Smooth muscle cell of the brain vasculature (primary cell): ENCODE data around the gene LRRN1.
"Not testable (repeated sequence)": the region's sequence is repeated elsewhere in the genome, so short reads cannot be mapped to it uniquely, and the experiment has no call there.

Experiments used
- DNase-seq: peaks from one replicate; pipeline ENCODE4 v3.0.0-alpha.2; 2012; ENCODE audit warnings: low read depth, low spot score

The LRRN1 gene

GRCh38 chr3:3813013-3813412, 13.8 kb downstream of the LRRN1 start:
- DNase-seq: no peak

GRCh38 chr3:3815206-3815605, 16.0 kb downstream of the LRRN1 start:
- no peak for DNase-seq

- DNase-seq: no peak
These were observed 16.8 kb downstream of the LRRN1 start for GRCh38 chr3:3816034-3816433.

GRCh38 chr3:3817865-3818264, 18.6 kb downstream of the LRRN1 start:
- DNase-seq: no peak

- no peak for DNase-seq
These were observed 22.5 kb downstream of the LRRN1 start for GRCh38 chr3:3821777-3822176.

- DNase-seq: no peak
These were observed 25.8 kb downstream of the LRRN1 start for GRCh38 chr3:3825035-3825434.

GRCh38 chr3:3826521-3826920, 27.3 kb downstream of the LRRN1 start:
- no peak for DNase-seq

GRCh38 chr3:3827111-3827510, 27.9 kb downstream of the LRRN1 start:
- no peak for DNase-seq

- DNase-seq: not testable (repeated sequence)
These were observed 29.2 kb downstream of the LRRN1 start for GRCh38 chr3:3828417-3828816.

GRCh38 chr3:3836845-3837244, 37.6 kb downstream of the LRRN1 start:
- DNase-seq: no peak

- no peak for DNase-seq
These were observed 43.1 kb downstream of the LRRN1 start for GRCh38 chr3:3842356-3842755.

GRCh38 chr3:3847994-3848922, 49.0 kb downstream of the LRRN1 start:
- no peak for DNase-seq

- no peak for DNase-seq
These were observed 49.7 kb downstream of the LRRN1 start for GRCh38 chr3:3848923-3849275.

GRCh38 chr3:3851621-3852323, 52.5 kb downstream of the LRRN1 start:
- DNase-seq: no peak

GRCh38 chr3:3853544-3853943, 54.3 kb downstream of the LRRN1 start:
- no peak for DNase-seq

GRCh38 chr3:3855056-3855455, 55.8 kb downstream of the LRRN1 start:
- DNase-seq: no peak

GRCh38 chr3:3860235-3860634, 61.0 kb downstream of the LRRN1 start:
- no peak for DNase-seq

- no peak for DNase-seq
These were observed 63.3 kb downstream of the LRRN1 start for GRCh38 chr3:3862534-3862933.

- no peak for DNase-seq
These were observed 76.3 kb downstream of the LRRN1 start for GRCh38 chr3:3875491-3875890.

- DNase-seq: no peak
These were observed 81.8 kb downstream of the LRRN1 start for GRCh38 chr3:3881050-3881449.

- DNase-seq: not testable (repeated sequence)
These were observed 88.1 kb downstream of the LRRN1 start for GRCh38 chr3:3887311-3887710.

GRCh38 chr3:3893590-3893989, 94.4 kb downstream of the LRRN1 start:
- no peak for DNase-seq
